IPS-15b (cell line): ENCODE results near the gene SLC13A1.
"Not testable (repeated sequence)": the region's sequence is repeated elsewhere in the genome, so short reads cannot be mapped to it uniquely, and the experiment has no call there.

Experiments used
- H3K27me3 ChIP-seq: one replicate; pipeline ENCODE4 v1.6.1; 2013; ENCODE audit warnings: low read length; ENCODE audit not compliant: control insufficient read depth, insufficient read depth
- H3K36me3 ChIP-seq: one replicate; pipeline ENCODE4 v1.6.1; 2013; ENCODE audit warnings: low read length; ENCODE audit not compliant: control insufficient read depth, insufficient read depth
- H3K4me1 ChIP-seq: one replicate; pipeline ENCODE4 v1.6.1; 2013; ENCODE audit warnings: mild to moderate bottlenecking, low read length; ENCODE audit not compliant: control insufficient read depth, insufficient read depth
- H3K4me3 ChIP-seq: one replicate; pipeline ENCODE4 v1.5.1; 2013; ENCODE audit warnings: low read depth, low read length
- H3K9ac ChIP-seq: one replicate; pipeline ENCODE4 v1.6.1; 2013; ENCODE audit warnings: low read depth, mild to moderate bottlenecking, low read length
- H3K9me3 ChIP-seq: one replicate; pipeline ENCODE4 v1.6.1; 2013; ENCODE audit warnings: mild to moderate bottlenecking, low read length; ENCODE audit not compliant: control insufficient read depth, insufficient read depth

Gene SLC13A1

DNA sequence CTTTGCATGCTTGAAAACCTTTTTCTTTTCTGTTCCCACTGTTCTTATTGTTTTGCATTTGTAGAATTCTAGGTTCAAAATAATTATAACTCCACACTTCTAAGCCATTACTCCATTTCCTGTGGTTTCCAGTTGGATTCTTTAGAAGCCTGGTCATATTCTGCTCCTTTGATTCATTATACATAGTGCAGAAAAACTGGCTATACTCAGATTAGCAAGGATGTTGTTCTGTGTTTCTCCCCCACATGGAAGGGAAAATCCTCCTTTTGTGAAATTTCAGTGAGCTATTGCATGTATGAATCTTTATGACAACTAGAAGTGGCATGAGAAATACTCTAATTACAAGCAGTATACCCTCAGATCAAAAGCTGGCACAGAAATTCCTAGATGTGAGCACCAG, 79.5 kb downstream of the SLC13A1 start:
- Histone ChIP-seq H3K27me3 (no peaks in the 10 kb centered on the region), H3K4me1 (peaks cover 6% of the 10 kb centered on the region), H3K4me3 (no peak overlapping the region), H3K9ac (no peak overlapping the region), H3K36me3 (no peaks in the 10 kb centered on the region), H3K9me3 (no peaks in the 10 kb centered on the region)

DNA sequence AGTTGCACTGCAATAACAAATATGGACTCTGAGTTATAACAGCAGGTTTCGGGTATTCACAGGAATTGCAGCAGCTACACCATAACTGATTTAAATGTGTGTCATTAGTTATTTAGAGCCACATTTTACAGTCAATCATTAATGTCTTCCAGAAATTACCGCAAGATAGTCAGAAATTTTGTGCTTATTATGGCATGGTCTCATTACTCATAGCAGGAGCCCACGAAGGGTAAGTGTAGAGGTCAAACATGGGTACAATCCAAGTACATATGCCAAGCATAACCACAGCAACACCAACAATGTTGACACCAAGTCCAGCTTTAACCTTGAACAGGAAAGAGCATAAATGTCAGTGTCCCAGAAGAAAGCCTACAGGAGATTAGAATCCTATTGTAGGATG, 84.4 kb downstream of the SLC13A1 start:
- H3K9ac ChIP-seq, result no peak overlapping the region
- no peaks in the 10 kb centered on the region for H3K36me3 ChIP-seq
- no peaks in the 10 kb centered on the region for H3K9me3 ChIP-seq
- H3K4me1 ChIP-seq, result peaks cover 6% of the 10 kb centered on the region
- H3K27me3 ChIP-seq, result no peaks in the 10 kb centered on the region
- H3K4me3 ChIP-seq, result no peak overlapping the region

DNA sequence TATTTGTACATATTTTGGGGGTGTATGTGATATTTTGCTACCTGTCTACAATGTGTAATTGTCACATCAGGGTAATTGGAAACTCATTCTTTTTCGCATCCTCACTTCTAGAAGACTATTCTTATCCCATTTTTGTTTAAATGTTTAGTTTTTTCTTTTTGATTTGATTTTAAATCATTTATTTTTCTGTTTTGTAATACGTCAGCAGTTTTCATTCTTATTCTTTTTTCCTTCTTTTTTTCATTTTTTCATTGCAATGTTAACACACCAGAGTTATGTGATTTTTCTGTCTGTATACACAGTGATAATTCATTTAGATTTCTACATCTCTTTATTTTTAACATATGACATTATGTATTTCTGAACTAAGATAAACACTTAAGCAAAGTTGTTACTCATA, 85.5 kb downstream of the SLC13A1 start:
- Histone ChIP-seq H3K4me3 (no peak overlapping the region), H3K27me3 (no peaks in the 10 kb centered on the region), H3K36me3 (no peaks in the 10 kb centered on the region), H3K9me3 (no peaks in the 10 kb centered on the region), H3K9ac (no peak overlapping the region), H3K4me1 (peaks cover 6% of the 10 kb centered on the region)

DNA sequence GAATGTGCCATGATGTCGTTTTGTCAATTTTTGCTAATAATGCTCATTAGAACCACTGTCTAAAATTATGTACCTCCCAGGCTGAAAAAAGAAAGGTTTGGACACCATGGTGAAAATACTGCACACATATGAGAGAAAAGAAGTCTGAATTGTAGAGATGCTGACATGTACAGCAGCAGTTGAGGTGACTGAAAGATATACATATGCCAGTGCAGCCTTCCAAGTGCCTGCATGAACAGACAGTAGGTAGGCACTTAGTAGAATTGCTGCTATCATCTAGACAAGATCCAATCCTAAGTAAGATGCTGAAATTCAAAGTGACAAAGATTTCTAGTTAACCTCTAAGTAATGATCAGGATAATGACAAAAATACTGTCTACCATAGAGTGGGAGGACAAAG, 86.9 kb downstream of the SLC13A1 start:
- H3K9me3 ChIP-seq, result peaks cover 4% of the 10 kb centered on the region
- H3K9ac ChIP-seq, result no peak overlapping the region
- no peaks in the 10 kb centered on the region for H3K36me3 ChIP-seq
- H3K4me1 ChIP-seq, result no peaks in the 10 kb centered on the region
- H3K4me3 ChIP-seq, result no peak overlapping the region
- no peaks in the 10 kb centered on the region for H3K27me3 ChIP-seq

DNA sequence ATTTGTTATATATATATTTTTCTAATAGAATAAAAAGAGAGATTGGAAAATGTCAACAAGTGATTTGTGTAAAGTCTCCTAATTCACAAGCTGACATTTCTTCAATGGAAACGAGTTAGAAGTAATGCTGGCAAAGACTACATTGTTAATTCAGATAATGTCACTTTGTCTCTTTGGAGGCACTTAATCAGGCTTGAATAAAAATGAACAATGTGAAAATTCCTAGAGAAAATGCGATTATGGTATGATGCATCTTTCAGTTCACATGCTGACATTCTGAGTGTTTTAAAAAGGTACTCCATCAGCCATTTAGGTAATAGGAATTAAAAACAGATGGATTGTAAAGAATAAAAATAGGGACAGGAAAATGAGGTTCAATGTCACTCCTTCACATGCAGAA, 100.1 kb downstream of the SLC13A1 start:
- H3K36me3 ChIP-seq, result no peaks in the 10 kb centered on the region
- H3K4me3 ChIP-seq, result no peak overlapping the region
- H3K27me3 ChIP-seq, result no peaks in the 10 kb centered on the region
- H3K4me1 ChIP-seq, result no peaks in the 10 kb centered on the region
- H3K9ac ChIP-seq, result no peak overlapping the region
- H3K9me3 ChIP-seq, result no peaks in the 10 kb centered on the region

DNA sequence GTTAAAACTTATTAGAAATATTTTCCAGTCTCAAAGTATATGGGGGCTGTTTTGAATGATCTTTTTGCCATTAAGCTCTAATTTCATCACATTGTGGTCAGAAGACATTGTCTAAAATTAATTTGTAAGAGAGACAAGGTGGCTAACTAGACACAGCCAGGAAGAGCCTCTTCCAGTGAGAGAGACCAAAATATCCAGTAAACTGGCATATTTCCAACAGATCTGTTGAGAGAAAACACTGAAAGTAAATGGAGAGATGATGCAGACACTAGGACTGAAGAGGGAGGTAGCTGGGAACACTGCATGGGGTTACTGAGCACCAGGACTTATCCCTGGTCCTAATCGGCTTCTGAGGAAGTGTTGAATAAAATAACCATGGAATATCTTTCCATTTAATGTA, 102.8 kb downstream of the SLC13A1 start:
- H3K9me3 ChIP-seq, result no peaks in the 10 kb centered on the region
- H3K36me3 ChIP-seq, result no peaks in the 10 kb centered on the region
- no peaks in the 10 kb centered on the region for H3K4me1 ChIP-seq
- H3K9ac ChIP-seq, result no peak overlapping the region
- H3K27me3 ChIP-seq, result no peaks in the 10 kb centered on the region
- H3K4me3 ChIP-seq, result no peak overlapping the region

DNA sequence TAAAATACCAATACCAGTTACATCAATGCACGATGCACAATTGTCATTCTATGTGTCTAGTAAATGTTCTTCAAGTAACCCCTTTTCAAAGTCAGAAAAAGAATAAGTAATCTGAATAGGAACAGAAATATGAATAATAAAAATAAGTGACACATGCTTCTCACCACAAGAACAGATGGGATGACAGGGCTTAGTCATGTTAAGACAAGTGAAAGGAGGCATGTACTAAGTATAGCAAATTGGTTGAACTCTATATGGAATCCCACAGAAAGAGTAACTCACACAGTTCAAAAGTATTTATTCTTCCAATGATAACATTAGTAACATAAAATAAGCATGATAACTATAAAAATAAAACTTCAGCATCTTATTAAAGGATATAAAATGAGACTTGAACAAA, 103.3 kb downstream of the SLC13A1 start:
- Histone ChIP-seq H3K4me1 (no peaks in the 10 kb centered on the region), H3K4me3 (no peak overlapping the region), H3K9me3 (no peaks in the 10 kb centered on the region), H3K27me3 (no peaks in the 10 kb centered on the region), H3K9ac (no peak overlapping the region), H3K36me3 (no peaks in the 10 kb centered on the region)

DNA sequence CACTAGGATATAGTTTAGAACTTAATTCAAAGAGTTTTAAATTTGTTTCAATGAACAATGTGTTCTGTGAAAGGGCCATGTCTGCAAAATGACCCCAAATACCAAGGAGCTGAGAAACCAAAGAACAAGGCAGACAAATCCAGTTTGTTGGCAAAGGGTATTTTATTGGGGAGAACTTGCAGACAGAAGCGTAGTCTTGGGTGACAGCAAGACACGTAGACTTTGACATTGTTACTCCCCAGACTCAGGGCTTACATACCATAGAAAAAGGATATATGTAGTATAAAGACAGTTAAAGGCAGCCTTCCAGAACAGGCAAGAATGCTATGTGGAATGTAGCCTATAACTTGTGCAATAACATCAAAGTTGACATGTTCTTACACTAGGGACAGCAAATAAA, 109.3 kb downstream of the SLC13A1 start:
- Histone ChIP-seq H3K4me3 (no peak overlapping the region), H3K9me3 (peaks cover 9% of the 10 kb centered on the region), H3K36me3 (no peaks in the 10 kb centered on the region), H3K27me3 (no peaks in the 10 kb centered on the region), H3K9ac (no peak overlapping the region), H3K4me1 (no peaks in the 10 kb centered on the region)

DNA sequence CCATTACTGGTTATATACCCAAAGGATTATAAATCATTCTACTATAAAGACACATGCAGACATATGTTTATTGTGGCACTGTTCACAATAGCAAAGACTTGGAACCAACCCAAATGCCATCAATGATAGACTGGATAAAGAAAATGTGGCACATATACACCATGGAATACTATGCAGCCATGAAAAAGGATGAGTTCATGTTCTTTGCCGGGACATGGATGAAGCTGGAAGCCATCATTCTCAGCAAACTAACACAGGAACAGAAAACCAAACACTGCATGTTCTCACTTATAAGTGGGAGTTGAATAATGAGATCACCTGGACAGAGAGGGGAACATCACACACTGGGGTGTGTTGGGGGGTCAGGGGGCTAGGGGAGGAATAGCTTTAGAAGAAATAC, 112.9 kb downstream of the SLC13A1 start:
- H3K27me3 ChIP-seq, H3K4me3 ChIP-seq, H3K36me3 ChIP-seq, H3K4me1 ChIP-seq, H3K9ac ChIP-seq: not testable (repeated sequence)
- peaks cover 12% of the 10 kb centered on the region for H3K9me3 ChIP-seq

DNA sequence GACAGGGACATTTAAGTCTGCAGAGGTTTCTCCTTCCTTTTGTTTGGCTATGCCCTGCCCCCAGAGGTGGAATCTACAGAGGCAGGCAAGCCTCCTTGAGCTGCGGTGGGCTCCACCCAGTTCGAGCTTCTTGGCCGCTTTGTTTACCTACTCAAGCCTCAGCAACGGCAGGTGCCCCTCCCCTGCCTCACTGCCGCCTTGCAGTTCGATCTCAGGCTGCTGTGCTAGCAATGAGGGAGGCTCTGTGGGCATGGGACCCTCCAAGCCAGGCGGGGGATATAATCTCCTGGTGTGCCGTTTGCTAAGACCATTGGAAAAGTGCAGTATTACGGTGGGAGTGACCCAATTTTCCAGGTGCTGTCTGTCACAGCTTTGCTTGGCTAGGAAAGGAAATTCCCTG, 114.9 kb downstream of the SLC13A1 start:
- H3K27me3 ChIP-seq, H3K36me3 ChIP-seq, H3K9ac ChIP-seq, H3K4me1 ChIP-seq, H3K4me3 ChIP-seq: not testable (repeated sequence)
- H3K9me3 ChIP-seq, result peaks cover 12% of the 10 kb centered on the region

DNA sequence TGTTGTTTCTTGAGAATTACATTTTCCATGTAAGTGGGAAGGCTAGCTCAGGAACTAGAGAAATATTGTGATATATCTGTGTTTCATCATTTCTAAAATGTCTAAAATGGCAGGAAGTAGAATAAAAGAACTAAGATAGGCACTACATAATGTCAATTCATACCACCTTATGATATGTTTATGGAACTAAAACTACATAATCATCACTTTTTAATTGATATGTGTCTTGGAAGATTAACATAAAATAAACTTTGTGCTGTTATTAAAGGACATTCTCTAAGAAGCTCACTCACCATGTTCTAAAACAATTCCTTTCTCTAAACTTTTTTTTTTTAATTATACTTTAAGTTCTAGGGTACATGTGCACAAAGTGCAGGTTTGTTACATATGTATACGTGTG, 120.7 kb downstream of the SLC13A1 start:
- H3K9ac ChIP-seq, result no peak overlapping the region
- H3K9me3 ChIP-seq, result no peaks in the 10 kb centered on the region
- no peaks in the 10 kb centered on the region for H3K4me1 ChIP-seq
- no peaks in the 10 kb centered on the region for H3K36me3 ChIP-seq
- H3K4me3 ChIP-seq, result no peak overlapping the region
- H3K27me3 ChIP-seq, result no peaks in the 10 kb centered on the region

DNA sequence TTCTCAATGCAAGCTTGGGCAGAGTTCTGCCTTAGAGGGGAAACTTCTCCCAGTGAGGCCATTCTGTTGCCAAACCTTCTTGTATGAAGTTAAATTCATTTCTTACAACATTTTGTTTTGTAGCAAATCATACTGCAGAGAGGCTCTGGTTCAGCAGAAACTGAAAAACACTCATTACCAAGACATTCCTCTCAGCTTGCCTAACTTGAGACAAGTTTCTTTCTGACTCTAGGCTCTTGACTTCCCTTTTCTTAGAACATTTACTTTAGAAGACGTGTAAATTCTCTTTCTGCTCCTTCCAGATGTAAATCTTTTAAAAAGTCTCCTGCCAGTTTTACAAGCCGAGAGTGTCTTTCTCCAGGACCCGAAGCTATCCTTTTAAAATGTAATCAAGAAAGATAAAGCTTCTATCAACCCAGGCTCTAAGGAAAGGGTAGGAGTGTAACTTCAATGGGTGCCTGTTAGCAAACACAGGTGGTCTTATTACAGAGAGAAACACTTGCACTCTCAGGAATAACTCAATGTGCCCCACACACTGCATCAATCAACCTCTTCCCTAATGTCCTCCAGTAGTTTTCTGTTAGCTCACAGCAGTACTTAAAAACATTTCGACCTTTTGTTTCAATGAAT, 123.8 kb downstream of the SLC13A1 start:
- no peaks in the 10 kb centered on the region for H3K36me3 ChIP-seq
- no peaks in the 10 kb centered on the region for H3K9me3 ChIP-seq
- no peak overlapping the region for H3K9ac ChIP-seq
- no peaks in the 10 kb centered on the region for H3K27me3 ChIP-seq
- H3K4me3 ChIP-seq, result no peak overlapping the region
- H3K4me1 ChIP-seq, result no peaks in the 10 kb centered on the region
